PC-9 (cell line): ENCODE data around the gene TUSC2. TPM values are rescaled to one million over a fixed set of nuclear protein-coding genes. Genes with fewer than 3 reads are reported as not detected.

Experiments used
- BruUV-seq: library from RNA; stranded (reverse); fragments of 400-500 nt; replicated peaks from 2 replicates; lab custom pipeline; 2021; lab: Mats Ljungman, UMichigan
- CTCF ChIA-PET: fragments of 300-600 bp; sonication (Branson Sonifier 250); formaldehyde crosslinking; loops from one replicate; lab custom pipeline; 2022; ENCODE audit warnings: antibody characterized with exemption; lab: Charles Lee
- POLR2A ChIA-PET: fragments of 300-600 bp; sonication (Branson Sonifier 250); formaldehyde crosslinking; loops from one replicate; lab custom pipeline; 2022; ENCODE audit warnings: antibody characterized with exemption; ENCODE audit not compliant: unreplicated experiment; lab: Charles Lee
- DNase-seq, 2 experiments: peaks; one replicate each; pipeline versions ENCODE4 v3.0.0 to v3.0.0-alpha.2; 2015 to 2022; ENCODE audit warnings: mixed read lengths in 1 of 2
- H2AFZ ChIP-seq: fragments of 200-600 bp; sonication (generic); 2 replicates; pipeline ENCODE4 v1.8.1; 2017; ENCODE audit warnings: antibody characterized with exemption
- H3F3A ChIP-seq: fragments of 200-600 bp; sonication (generic); 2 replicates; pipeline ENCODE4 v1.8.1; 2017; ENCODE audit warnings: antibody characterized with exemption, mild to moderate bottlenecking, low read depth; ENCODE audit not compliant: insufficient read depth
- H3K27ac ChIP-seq: fragments of 200-600 bp; sonication (generic); 2 replicates; pipeline ENCODE4 v1.6.1; 2016; ENCODE audit warnings: mixed run types
- H3K27me3 ChIP-seq: fragments of 200-600 bp; sonication (generic); 2 replicates; pipeline ENCODE4 v1.6.1; 2016; ENCODE audit warnings: low read depth, mixed run types; ENCODE audit not compliant: insufficient read depth
- H3K36me3 ChIP-seq: fragments of 200-600 bp; sonication (generic); 2 replicates; pipeline ENCODE4 v1.6.1; 2016; ENCODE audit warnings: low read depth, mixed run types
- H3K4me1 ChIP-seq: fragments of 200-600 bp; sonication (generic); replicated peaks from 2 replicates; pipeline ENCODE4 v1.6.1; 2016; ENCODE audit warnings: mixed run types; ENCODE audit not compliant: insufficient read depth
- H3K4me2 ChIP-seq: fragments of 200-600 bp; sonication (generic); 2 replicates; pipeline ENCODE4 v1.6.1; 2017; ENCODE audit warnings: mixed run types
- H3K4me3 ChIP-seq: fragments of 200-600 bp; sonication (generic); 2 replicates; pipeline ENCODE4 v1.6.1; 2016; ENCODE audit warnings: mixed run types
- H3K79me2 ChIP-seq: fragments of 200-600 bp; sonication (generic); 2 replicates; pipeline ENCODE4 v1.6.1; 2017; ENCODE audit warnings: low read depth, mixed run types
- H3K9me2 ChIP-seq: fragments of 200-600 bp; sonication (generic); 2 replicates; pipeline ENCODE4 v1.8.1; 2017; ENCODE audit warnings: mild to moderate bottlenecking; ENCODE audit not compliant: insufficient read depth
- H3K9me3 ChIP-seq: fragments of 200-600 bp; sonication (generic); 2 replicates; pipeline ENCODE4 v1.8.1; 2016; ENCODE audit warnings: low read depth; ENCODE audit not compliant: insufficient read depth
- H4K20me1 ChIP-seq: fragments of 200-600 bp; sonication (generic); 2 replicates; pipeline ENCODE4 v1.8.1; 2017; ENCODE audit not compliant: insufficient read depth
- EZH2 ChIP-seq: fragments of 200-600 bp; sonication (generic); IDR thresholded peaks from 2 replicates; pipeline ENCODE4 v1.8.0; 2017; ENCODE audit warnings: antibody characterized with exemption, low read depth
- intact Hi-C: fragments of 100-400 bp; cut with micrococcal nuclease; formaldehyde crosslinking; loops from one replicate; pipeline ENCODE4 v1.10.0; 2022; ENCODE audit not compliant: unreplicated experiment
- total RNA-seq: library from RNA; stranded (reverse); gene quantifications from 2 replicates; pipeline ENCODE4 v1.2.3, GENCODE V29; 2021
- TF ChIP-seq, protein P1 (sequence below): fragments of 200-600 bp; sonication (generic); conservative IDR thresholded peaks from 2 replicates; pipeline ENCODE4 v1.6.1; 2017; ENCODE audit warnings: mixed run types, antibody characterized with exemption, mild to moderate bottlenecking, moderate library complexity

TUSC2 gene
- total RNA-seq, 1 experiment from 2014 or later: 24.7 TPM

DNA sequence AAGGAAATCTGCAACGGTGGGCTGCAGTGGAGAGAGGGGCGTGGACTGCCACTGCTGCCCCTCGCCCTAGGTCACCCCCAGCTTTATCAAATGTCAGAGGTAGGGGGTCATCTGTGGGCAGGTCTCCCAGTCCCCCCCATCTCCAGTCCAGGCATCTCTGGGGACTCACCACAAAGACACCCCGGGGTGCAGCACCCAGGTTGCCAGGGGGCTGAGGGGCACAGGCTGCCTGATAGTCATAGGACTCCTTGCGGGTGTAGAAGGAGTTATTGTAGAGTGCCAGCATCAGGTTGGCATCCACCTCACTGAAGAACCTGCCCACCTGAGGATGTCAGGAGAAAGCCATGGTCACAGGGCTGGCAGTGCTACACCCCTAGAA, 37.8 kb upstream of the TUSC2 start:
- Histone ChIP-seq H3K36me3 (no peaks in the 10 kb centered on the region), H3K79me2 (no peaks in the 10 kb centered on the region), H3K4me3 (no peak overlapping the region), H3F3A (no peaks in the 10 kb centered on the region), H4K20me1 (no peaks in the 10 kb centered on the region), H3K27ac (no peak overlapping the region), H2AFZ (no peak overlapping the region), H3K4me2 (no peak overlapping the region), H3K4me1 (no peaks in the 10 kb centered on the region), H3K9me2 (no peaks in the 10 kb centered on the region), H3K9me3 (no peaks in the 10 kb centered on the region), H3K27me3 (peaks cover 12% of the 10 kb centered on the region)
- TF ChIP-seq EZH2: no peak
- TF ChIP-seq, protein P1, sequence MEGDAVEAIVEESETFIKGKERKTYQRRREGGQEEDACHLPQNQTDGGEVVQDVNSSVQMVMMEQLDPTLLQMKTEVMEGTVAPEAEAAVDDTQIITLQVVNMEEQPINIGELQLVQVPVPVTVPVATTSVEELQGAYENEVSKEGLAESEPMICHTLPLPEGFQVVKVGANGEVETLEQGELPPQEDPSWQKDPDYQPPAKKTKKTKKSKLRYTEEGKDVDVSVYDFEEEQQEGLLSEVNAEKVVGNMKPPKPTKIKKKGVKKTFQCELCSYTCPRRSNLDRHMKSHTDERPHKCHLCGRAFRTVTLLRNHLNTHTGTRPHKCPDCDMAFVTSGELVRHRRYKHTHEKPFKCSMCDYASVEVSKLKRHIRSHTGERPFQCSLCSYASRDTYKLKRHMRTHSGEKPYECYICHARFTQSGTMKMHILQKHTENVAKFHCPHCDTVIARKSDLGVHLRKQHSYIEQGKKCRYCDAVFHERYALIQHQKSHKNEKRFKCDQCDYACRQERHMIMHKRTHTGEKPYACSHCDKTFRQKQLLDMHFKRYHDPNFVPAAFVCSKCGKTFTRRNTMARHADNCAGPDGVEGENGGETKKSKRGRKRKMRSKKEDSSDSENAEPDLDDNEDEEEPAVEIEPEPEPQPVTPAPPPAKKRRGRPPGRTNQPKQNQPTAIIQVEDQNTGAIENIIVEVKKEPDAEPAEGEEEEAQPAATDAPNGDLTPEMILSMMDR: no peak
- no TSS peak for BruUV-seq
- no peak for DNase-seq
- CTCF ChIA-PET: no interaction called here
- POLR2A ChIA-PET: no interaction called here
- intact Hi-C loops: no loop called here

DNA sequence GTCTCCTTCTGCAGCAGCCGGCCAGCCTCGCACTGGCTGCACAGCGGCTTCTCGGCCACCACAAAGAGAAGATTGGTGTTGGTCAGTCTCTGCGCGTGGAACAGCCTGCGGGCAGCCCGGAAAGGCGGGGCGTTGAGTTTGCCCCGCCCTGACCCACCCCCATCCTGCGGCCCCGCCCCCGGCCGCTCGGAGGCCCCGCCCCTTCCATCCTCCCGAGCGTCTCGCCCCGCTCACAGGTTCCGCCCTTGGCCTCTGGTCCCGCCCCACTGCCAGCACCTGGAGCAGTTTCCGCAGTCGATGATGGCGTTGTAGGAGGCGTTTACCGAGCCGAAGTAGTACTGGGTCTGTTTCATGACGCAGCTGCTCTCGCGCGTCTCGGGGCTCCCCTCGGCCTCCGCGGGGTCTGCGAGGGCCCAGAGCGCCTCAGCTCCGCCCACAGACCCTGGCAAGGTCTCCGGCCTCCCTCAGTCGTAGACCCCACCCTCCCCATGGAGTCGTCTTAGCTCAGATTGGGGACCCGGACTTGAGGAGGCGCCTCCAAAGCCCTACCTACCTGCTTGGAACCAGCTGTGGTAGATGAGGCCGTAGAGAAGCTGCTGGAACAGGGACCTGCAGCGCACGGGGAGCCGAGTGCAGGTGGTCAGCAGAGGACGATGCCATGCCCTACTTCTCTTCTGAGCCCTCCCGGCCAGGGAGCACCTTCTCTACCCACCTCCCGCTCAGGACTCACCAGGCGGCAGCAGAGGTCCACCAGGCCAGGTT, 37.2 kb upstream of the TUSC2 start:
- CTCF ChIA-PET: no interaction called here
- Histone ChIP-seq H3K9me3 (no peaks in the 10 kb centered on the region), H3K4me1 (no peaks in the 10 kb centered on the region), H3K36me3 (no peaks in the 10 kb centered on the region), H3K79me2 (no peaks in the 10 kb centered on the region), H3K27me3 (peaks cover 10% of the 10 kb centered on the region), H2AFZ (no peak overlapping the region), H3F3A (no peaks in the 10 kb centered on the region), H3K27ac (no peak overlapping the region), H4K20me1 (no peaks in the 10 kb centered on the region), H3K9me2 (no peaks in the 10 kb centered on the region), H3K4me3 (no peak overlapping the region), H3K4me2 (no peak overlapping the region)
- POLR2A ChIA-PET: no interaction called here
- intact Hi-C loops: no loop called here
- no peak for DNase-seq
- BruUV-seq: no TSS peak
- no peak for TF ChIP-seq EZH2
- TF ChIP-seq, protein P1: no peak

DNA sequence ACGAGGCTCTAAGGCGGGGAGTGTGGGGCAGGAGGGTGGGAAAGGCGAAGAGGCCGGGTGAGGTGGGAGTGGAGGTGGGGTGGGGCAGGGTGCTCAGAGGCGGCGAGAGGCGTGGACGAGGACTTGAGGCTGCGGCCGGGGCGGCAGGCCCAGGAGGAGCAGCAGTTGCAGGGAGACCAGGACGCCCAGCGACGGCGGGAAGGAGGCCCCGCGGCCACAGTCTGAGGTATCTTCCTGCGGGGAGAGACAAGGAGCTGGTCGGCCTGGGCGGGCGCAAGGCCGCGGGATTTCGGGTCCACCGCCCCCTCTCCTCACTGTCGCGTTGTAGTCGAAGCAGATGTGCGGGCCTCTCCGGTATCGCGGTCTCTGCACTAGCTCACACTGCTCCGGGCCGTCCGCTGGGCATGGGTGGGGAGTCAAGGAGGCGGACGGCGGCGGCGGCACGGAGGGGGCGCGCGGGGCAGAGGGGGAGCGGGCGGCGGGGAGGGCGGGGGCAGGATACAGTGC, 36.6 kb upstream of the TUSC2 start:
- TF ChIP-seq, protein P1: no peak
- TF ChIP-seq EZH2: no peak
- no peak for DNase-seq
- no peaks in the 10 kb centered on the region for H3K9me2 ChIP-seq
- no peak overlapping the region for H3K4me2 ChIP-seq
- POLR2A ChIA-PET: no interaction called here
- CTCF ChIA-PET: no interaction called here
- H3K36me3 ChIP-seq: no peaks in the 10 kb centered on the region
- BruUV-seq: no TSS peak
- intact Hi-C loops: no loop called here
- H3K4me3 ChIP-seq: no peak overlapping the region
- no peak overlapping the region for H2AFZ ChIP-seq
- H3K4me1 ChIP-seq: no peaks in the 10 kb centered on the region; the same call in 1 of the 2 replicates
- H3K27me3 ChIP-seq: peaks cover 10% of the 10 kb centered on the region
- no peak overlapping the region for H3K27ac ChIP-seq
- no peaks in the 10 kb centered on the region for H4K20me1 ChIP-seq
- no peaks in the 10 kb centered on the region for H3K79me2 ChIP-seq
- H3K9me3 ChIP-seq: no peaks in the 10 kb centered on the region
- H3F3A ChIP-seq: no peaks in the 10 kb centered on the region
